H4 (cell line): ENCODE measurements around the gene SLC22A12. TPM values are rescaled to one million over a fixed set of nuclear protein-coding genes. Genes with fewer than 3 reads are reported as not detected.
A peak's percentile ranks its signal among the peaks of the same experiment; 100 is the strongest.

Experiments used
- DNase-seq: peaks from one replicate; pipeline ENCODE4 v3.0.0-alpha.2; 2015; ENCODE audit warnings: low spot score
- total RNA-seq: library from RNA; depleted of rRNA; stranded (reverse); fragments of >200 nt; shearing (Covaris generic); gene quantifications from 2 replicates; pipeline ENCODE4 v1.2.3, GENCODE V29; 2014

Gene SLC22A12
- total RNA-seq, 1 experiment from 2014 or later: not detected

- no peak for DNase-seq
Measured at GRCh38 chr11:64562723-64563351, 28.2 kb upstream of the SLC22A12 start.

- DNase-seq: no peak
Measured at GRCh38 chr11:64563966-64564365, 27.1 kb upstream of the SLC22A12 start.

- DNase-seq: no peak
Measured at GRCh38 chr11:64564419-64564818, 26.6 kb upstream of the SLC22A12 start.

- no peak for DNase-seq
Measured at GRCh38 chr11:64564947-64565889, 25.8 kb upstream of the SLC22A12 start.

- peak; percentile 96 for DNase-seq
Measured at GRCh38 chr11:64566042-64566914, 24.7 kb upstream of the SLC22A12 start.

- no peak for DNase-seq
Measured at GRCh38 chr11:64566915-64567891, 23.8 kb upstream of the SLC22A12 start.

DNA sequence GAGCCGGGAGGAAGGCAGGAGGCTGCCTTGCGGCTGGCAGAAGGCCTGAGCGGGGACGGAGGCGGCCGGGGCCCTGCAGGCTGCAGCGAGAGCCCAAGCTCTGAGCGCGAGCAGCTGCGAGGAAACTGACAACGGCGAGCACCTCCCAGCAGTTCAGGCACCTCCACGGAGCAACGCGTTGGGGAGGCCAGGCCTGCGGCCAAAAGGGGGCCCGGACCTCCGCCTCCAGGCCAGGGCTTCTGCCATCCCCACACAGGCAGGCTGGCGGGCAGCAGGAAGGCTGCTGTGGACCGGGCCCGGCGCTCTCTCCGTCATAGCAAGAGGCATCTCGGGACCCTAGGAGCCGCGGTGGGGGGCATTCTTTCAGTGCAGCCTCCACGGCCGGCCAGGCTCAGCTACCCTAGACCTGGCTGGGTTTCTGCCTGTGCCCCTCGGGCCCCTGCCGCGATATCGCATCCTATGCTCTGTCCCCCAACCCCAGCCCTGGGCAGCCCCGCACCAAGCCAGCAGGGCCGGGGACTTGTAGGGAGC, 22.9 kb upstream of the SLC22A12 start:
- no peak for DNase-seq

DNA sequence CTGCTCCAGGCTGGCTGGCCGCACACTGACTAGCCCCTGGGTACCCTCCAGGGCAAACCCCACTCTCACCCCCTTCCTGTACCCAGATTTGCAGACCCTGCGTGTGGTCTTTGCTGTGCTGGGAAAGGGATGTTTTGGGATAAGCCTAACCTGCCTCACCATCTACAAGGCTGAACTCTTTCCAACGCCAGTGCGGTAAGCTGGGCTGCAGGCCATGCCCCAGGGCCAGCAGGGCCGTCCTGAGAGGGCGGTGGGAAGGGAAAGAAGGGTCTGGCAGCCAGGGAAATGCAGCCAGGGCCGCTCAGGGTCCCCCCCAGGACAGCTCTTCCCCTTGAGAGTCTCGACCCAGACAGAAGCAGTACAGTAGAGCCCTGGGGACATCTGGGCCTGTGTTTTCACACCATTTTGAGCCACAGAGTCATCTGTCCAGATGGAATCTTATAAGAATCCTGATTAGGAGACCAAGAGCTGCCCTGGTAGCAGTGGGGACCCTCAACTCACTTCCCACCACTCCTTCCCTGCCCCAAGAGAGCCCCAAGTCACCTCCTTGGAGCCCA, 22.4 kb upstream of the SLC22A12 start:
- DNase-seq: no peak

DNA sequence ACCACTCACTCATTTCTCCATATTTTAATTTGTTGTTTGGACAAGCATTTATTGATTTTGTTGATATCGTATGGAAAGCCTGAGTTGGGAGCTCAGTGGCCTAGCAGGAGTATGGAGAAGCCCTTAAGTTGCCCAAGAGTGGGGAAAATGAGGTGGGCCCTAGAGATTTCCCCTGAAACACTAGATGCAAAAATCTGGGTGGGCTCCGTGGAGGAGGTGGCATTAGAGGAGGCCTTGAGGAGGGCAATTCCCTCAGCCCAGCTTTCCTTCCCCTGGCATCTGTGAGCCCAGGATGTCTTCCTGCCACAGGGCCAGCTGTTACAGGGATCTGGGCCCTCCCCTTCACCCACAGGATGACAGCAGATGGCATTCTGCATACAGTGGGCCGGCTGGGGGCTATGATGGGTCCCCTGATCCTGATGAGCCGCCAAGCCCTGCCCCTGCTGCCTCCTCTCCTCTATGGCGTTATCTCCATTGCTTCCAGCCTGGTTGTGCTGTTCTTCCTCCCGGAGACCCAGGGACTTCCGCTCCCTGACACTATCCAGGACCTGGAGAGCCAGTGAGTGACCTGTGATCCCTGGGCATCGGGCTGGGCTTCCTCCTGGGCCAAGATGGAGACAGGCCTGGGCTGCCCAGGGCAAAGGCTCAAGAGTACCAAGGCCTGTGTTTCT, 21.6 kb upstream of the SLC22A12 start:
- no peak for DNase-seq

DNA sequence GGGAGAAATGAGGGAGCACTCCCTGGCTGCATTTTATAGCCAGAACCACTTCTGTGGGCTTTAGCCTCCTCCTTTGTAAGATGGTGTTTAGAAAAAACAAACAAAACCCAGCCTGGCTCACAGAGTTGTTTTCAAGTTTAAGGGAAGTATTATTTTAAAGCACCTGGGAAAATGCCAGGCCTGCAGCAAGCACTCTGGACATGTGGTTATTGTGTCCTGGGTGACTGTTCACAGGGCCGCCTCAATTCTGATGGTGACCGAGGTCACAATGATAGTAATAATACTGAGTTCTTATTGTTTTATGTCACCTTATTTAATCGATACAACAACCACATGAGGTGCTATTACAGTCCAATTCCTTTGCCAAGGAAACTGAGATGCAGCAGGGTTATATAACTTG, 20.7 kb upstream of the SLC22A12 start:
- no peak for DNase-seq

GRCh38 chr11:64571050-64571409, 20.0 kb upstream of the SLC22A12 start:
- no peak for DNase-seq

- DNase-seq: no peak
Measured at GRCh38 chr11:64571410-64572091, 19.5 kb upstream of the SLC22A12 start.

- DNase-seq: no peak
Measured at GRCh38 chr11:64572143-64572542, 18.9 kb upstream of the SLC22A12 start.

- no peak for DNase-seq
Measured at GRCh38 chr11:64577202-64577601, 13.8 kb upstream of the SLC22A12 start.

DNA sequence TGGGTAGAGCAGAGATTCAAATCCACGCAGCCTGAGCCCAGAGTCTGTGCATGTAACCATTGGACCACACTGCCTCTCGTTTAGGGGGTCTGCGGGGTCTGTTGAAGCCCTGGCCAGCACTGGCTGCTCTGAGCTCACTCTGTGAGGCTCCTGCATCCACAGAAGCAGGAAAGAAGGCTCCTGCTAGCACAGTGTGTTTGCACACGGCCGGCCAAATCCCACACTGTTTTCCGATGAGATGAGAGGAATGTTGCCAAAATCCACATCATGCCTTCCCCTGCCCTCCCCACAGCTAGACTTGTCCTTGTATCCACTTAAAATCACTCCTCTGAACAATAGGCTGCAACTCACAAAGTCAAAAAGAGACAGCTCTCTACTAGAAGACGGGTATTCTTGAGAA, 10.6 kb upstream of the SLC22A12 start:
- no peak for DNase-seq

- DNase-seq: no peak
Measured at GRCh38 chr11:64581057-64581523, 9.9 kb upstream of the SLC22A12 start.

- DNase-seq: no peak
Measured at GRCh38 chr11:64582885-64583284, 8.1 kb upstream of the SLC22A12 start.

DNA sequence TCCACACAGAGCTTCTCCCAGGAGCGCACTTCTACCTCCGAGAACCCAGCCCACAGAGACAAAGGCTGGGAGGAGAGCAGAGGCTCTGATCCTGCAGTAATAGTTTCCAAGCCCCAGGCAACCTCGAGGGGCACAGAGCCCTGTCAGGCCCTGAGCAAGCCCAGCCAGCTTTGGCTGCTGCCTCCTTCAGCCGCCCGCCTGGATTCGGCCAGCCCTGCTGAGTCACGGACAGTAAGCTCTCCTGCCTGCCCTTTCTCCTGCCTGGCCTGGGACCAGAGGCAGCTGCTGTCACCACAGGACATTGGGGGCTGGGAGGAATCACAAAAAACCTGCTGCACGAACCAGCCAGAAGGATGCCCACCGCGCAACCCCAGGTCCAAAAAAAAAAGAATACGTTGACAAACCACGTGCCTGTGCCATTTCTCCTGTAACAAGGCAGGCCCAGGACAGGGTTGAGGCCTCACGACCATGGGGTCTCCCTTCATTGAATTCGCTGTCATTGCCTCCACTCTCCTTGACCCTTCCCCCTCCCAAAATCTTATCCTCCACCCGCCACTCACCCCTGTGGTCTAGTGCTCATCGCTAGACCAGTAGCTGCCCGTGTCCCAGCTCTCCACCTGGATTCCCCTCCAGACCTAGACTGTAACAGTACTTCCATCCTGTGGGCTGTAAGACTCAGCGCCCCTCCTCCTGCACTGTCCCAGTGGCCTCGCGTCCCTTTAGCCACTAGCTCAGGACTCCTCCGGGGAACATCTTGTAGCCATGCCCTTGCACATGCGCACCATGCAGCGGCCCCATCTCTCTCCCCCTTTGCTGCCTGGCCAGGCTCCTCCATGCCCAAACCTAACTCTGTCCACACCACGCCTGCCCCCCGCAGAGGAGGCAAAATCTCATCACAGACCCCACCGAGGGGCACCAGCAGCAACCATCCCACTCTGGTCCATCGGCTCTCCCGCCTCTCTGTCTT, 7.4 kb upstream of the SLC22A12 start:
- DNase-seq: peak; percentile 76
